HG03354 (cell line): ENCODE measurements around the gene SLC35A3.
"Not testable (repeated sequence)": the region's sequence is repeated elsewhere in the genome, so short reads cannot be mapped to it uniquely, and the experiment has no call there.

Source experiments
- ATAC-seq: cut with Tn5 transposase; IDR thresholded peaks from one replicate; pipeline ENCODE4 v1.9.1; 2021; ENCODE audit warnings: mild to moderate bottlenecking; ENCODE audit not compliant: unreplicated experiment, poor library complexity, severe bottlenecking

SLC35A3 gene

GRCh38 chr1:99970713-99971255 is 988 bp downstream of the SLC35A3 start:
- no peak for ATAC-seq

GRCh38 chr1:99972066-99972465 is 2.3 kb downstream of the SLC35A3 start:
- ATAC-seq = not testable (repeated sequence)

GRCh38 chr1:99975529-99975928 is 5.7 kb downstream of the SLC35A3 start:
- ATAC-seq = no peak

- ATAC-seq = not testable (repeated sequence)
Observed at GRCh38 chr1:99977326-99977725, 7.5 kb downstream of the SLC35A3 start.

GRCh38 chr1:99978218-99978617 is 8.4 kb downstream of the SLC35A3 start:
- no peak for ATAC-seq

GRCh38 chr1:99979091-99979490 is 9.3 kb downstream of the SLC35A3 start:
- no peak for ATAC-seq

GRCh38 chr1:99980928-99981327 is 11.1 kb downstream of the SLC35A3 start:
- ATAC-seq = no peak

- ATAC-seq = no peak
Observed at GRCh38 chr1:99986656-99987225, 16.9 kb downstream of the SLC35A3 start.

GRCh38 chr1:99988210-99988765 is 18.5 kb downstream of the SLC35A3 start:
- no peak for ATAC-seq

- ATAC-seq = no peak
Observed at GRCh38 chr1:99992044-99992722, 22.4 kb downstream of the SLC35A3 start.

GRCh38 chr1:99992760-99993467 is 23.1 kb downstream of the SLC35A3 start:
- peak; percentile 71 for ATAC-seq

GRCh38 chr1:99993468-99993845 is 23.7 kb downstream of the SLC35A3 start:
- no peak for ATAC-seq

- ATAC-seq = no peak
Observed at GRCh38 chr1:99994496-99994895, 24.7 kb downstream of the SLC35A3 start.

- ATAC-seq = no peak
Observed at GRCh38 chr1:99996951-99997350, 27.2 kb downstream of the SLC35A3 start.

- no peak for ATAC-seq
Observed at GRCh38 chr1:100001462-100001861, 31.7 kb downstream of the SLC35A3 start.

- no peak for ATAC-seq
Observed at GRCh38 chr1:100005424-100005823, 35.6 kb downstream of the SLC35A3 start.

- ATAC-seq = no peak
Observed at GRCh38 chr1:100006688-100007087, 36.9 kb downstream of the SLC35A3 start.

- ATAC-seq = no peak
Observed at GRCh38 chr1:100009458-100009857, 39.7 kb downstream of the SLC35A3 start.

GRCh38 chr1:100010804-100011203 is 41.0 kb downstream of the SLC35A3 start:
- ATAC-seq = no peak

- ATAC-seq = no peak
Observed at GRCh38 chr1:100019220-100019619, 49.4 kb downstream of the SLC35A3 start.

GRCh38 chr1:100023482-100023881 is 53.7 kb downstream of the SLC35A3 start:
- ATAC-seq = no peak
